COLO668 (cell line): ENCODE data around the gene CASP3.
"Not testable (repeated sequence)": the region's sequence is repeated elsewhere in the genome, so short reads cannot be mapped to it uniquely, and the experiment has no call there.

Experiments used
- DNase-seq: peaks from one replicate; lab custom pipeline; 2025; ENCODE audit not compliant: unreplicated experiment; lab: John Stamatoyannopoulos, UW

Gene CASP3

DNA sequence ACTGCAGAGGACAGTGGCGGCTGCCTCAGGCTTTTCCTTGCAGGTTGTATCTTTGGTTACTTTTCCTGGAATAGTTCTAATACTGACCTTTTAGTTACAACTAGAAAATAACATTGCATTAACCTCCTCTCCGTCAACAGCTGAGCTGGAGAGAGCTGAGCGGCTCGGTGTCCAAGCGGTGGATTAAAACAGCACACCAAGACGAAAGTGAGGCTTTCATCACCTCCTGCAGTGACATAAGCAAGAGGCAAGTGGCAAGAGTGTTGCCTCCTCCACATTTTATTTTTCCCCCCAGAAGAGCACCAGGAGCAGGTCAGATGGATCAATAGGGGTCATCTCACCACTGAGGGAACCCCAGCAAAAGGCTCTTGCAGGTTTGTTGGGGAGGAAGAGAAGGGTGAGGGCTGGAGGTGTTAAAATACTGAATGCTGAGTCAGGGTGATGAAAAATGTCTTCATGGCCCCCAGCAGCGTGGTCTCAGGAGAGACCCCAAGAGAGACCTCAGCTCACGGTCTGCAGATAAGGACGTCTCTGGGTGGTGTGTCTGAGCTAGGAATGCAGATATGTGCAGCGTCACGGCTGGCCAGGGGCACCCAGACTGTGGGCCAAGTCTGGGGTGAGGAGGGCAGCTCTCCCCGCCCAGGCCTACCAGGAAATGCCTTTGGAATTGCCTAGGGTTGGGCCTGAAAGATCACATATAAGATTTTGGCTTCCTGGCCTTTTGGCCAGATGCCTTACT lies 50.3 kb downstream of the CASP3 start:
- no peak for DNase-seq

DNA sequence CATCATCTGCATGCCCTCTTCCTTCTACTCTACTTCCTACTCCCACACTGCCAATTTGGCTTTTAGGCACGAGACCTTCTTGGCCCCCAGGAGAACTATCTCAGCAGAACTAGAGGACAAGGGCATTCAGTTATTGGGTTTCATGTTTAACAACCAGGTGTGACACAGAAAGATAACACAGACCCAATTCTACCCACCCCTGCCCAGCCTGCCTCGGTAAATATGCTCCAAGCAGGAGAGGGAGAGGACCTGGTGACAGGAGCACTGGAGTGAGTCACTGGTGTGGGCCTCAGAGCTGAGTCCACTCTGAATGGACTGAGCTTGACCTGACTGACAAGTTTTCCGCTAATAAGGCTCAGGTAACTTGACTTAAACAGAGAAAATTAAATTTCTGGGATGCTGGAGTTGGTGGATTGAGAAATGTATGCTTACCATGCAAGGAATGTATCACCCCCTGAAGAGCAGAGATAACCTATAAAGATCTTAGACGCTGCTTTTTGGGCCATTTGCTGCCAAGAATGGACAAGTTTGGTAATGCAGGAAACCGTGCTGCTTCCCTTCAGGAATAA lies 52.5 kb downstream of the CASP3 start:
- no peak for DNase-seq

DNA sequence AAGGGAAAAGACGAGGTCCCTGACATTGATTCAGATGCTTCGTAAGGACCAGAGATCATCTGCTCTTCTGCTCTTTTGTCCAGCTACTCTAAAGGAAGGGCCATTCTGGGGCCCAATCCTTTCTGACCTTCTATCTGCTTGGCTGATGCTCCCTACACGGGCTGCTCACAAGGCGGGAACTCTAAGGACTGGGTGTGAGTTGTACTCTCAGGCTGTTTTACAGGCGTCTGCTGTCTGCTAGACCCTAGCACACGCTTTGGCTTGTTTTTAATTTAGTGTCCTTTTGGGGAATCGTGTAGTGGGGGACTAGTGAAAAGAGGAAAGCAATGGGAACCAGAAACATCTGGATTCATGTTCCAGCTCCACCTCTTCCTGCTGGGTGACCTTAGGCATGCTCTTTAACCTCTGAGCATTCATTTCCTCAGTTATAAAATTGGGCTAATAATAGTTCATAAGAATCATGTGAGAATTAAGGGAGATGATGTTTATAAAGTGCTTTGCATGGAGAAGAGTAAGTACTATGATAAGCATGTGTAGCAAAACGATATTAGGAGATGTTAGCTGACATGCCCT lies 53.1 kb downstream of the CASP3 start:
- no peak for DNase-seq

DNA sequence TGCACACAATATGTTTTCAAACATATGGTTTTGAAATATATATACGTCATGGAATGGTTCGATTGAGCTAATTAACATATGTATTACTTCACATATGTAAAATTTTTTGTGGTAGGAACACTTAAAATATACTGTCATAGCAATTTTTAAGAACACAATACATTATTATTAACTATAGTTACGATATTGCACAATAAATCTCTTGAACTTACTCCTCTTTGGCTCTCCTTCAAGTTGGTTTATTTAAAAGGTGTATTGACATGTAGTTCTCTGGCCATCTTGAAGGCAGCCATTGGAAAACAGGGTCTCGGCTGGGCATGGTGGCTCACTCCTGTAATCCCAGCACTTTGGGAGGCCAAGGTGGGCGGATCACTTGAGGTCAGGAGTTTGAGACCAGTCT lies 53.8 kb downstream of the CASP3 start:
- no peak for DNase-seq

DNA sequence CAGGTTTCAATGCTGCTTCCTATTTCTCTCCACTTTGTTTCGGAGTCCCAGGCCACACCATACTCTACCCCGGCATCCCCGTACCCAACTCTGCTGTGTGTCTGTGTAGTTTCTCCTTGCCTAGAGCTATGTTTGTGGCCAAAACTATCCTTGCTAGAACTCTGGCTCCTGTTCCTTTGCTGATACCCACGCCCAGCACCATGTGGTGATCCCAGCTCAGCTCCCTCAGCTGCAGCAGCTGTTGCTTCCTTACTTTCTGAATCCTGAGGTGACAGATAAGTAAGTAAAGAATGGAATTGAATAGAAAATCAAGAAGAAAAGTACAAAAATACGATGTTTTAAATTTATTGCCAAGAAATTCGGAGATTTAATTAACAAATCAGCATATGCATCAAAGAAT lies 55.8 kb downstream of the CASP3 start:
- no peak for DNase-seq

DNA sequence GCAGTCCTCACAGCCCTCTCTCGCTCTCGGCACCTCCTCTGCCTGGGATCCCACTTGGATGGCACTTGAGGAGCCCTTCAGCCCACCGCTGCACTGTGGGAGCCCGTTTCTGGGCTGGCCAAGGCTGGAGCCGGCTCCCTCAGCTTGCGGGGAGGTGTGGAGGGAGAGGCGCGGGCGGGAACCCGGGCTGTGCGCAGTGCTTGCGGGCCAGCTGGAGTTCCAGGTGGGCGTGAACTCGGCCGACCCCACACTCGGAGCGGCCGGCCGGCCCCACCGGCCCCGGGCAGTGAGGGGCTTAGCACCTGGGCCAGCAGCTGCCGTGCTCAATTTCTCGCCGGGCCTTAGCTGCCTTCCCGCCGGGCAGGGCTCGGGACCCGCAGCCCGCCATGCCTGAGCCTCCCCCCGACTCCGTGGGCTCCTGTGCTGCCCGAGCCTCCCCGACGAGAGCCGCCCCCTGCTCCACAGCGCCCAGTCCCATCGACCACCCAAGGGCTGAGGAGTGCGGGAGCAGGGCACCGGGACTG lies 57.4 kb downstream of the CASP3 start:
- not testable (repeated sequence) for DNase-seq

DNA sequence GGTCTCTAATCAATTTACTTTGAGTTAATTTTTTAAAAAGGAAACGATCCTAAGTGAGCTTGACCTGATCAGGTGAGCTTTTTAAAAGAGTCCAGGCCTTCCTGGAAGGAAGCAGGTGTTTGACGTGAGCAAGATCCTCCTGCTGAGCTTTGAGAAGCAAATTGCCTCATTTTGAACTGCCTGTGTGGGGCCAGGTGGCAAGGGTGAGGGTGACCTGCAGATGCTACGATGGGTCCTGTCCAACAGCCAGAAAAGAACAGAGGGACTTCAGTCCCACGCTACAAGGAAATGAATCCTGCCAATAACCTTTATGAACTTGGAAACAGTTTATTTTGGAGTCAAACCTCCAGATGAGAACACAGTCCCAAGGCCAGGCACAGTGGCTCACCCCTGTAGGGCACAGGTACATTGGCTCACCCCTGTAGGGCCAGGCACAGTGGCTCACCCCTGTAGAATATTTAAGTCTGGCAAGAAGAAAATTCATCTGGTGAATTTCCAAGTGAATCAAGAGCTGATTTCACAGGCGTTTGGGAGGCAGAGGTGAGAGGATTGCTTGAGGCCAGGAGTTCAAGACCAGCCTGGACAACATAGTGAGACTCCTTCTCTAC lies 58.1 kb downstream of the CASP3 start:
- no peak for DNase-seq

DNA sequence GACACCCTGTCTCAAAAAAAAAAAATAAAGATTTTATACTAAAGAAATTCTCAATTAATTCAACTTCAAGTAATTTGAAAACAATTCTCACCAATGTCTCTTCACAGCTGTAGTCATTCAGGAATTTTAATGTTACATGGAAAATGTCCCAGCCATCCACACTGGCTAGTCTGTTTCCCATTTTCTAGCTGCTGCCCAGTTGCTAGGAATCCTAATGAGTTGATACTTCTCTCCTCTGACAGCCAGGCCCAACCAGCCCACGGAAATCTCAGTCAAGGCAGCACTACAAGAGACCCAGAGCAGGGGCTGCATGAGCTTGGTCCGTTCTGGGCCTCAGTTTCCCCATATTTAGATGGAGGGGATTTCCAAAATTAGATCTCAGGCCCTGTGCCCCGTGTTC lies 59.1 kb downstream of the CASP3 start:
- DNase-seq = no peak

DNA sequence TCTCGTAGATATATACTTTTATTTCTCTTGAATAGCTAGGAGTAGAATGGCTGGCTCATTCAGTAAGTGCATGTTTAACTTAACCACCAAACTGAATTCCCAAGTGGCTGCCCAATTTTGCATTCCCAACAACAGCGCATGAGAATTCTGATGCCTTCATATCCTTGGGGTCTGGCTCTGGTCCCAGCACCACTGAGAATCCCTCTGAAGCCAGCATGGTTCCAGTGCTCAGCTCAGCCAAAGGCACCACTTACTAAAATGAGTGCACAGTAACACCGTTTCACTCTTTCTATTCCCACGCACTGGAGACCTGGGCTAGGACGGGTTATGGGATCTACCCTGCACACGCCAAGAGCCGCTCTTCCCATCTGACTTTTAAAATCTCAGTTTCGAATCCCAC lies 60.4 kb downstream of the CASP3 start:
- DNase-seq = no peak

DNA sequence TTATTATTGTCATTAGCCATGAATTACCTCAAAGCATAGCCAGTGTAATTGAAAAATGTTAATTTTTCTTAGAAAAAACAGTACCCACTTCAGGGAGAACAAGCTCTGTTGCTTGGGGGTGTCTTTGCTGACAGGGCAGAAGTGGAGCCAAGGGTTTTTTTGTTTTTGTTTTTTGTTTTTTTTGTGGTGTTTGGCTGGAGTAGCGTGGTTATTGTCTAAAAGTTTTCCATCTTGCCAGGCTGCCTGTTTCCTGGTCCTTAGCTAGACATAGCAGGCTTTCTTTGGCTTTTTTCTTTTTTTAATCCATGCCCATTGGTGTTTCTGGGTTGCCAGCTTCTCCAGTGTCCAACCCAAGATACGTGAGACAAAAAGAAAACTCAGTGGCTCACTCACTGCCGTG lies 61.5 kb downstream of the CASP3 start:
- DNase-seq = no peak

DNA sequence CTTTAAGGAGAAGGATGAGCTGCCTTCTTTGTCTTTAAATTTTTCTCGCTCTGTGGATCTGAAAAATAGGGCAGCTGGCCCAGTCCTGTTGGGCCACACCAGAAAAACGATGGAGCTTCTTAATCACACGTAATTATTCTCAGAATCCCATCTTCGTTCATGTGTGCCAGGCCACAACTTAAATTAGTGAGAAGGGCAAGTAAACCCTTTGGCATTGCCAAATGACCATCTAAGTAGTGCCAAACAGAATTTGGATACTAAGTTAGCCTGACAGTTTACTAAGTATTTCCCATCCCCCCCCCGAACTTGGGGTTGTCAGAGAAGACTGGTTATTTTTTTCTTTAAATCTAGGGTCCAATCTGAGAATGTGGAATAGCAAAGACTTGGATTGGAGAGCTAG lies 62.0 kb downstream of the CASP3 start:
- no peak for DNase-seq

DNA sequence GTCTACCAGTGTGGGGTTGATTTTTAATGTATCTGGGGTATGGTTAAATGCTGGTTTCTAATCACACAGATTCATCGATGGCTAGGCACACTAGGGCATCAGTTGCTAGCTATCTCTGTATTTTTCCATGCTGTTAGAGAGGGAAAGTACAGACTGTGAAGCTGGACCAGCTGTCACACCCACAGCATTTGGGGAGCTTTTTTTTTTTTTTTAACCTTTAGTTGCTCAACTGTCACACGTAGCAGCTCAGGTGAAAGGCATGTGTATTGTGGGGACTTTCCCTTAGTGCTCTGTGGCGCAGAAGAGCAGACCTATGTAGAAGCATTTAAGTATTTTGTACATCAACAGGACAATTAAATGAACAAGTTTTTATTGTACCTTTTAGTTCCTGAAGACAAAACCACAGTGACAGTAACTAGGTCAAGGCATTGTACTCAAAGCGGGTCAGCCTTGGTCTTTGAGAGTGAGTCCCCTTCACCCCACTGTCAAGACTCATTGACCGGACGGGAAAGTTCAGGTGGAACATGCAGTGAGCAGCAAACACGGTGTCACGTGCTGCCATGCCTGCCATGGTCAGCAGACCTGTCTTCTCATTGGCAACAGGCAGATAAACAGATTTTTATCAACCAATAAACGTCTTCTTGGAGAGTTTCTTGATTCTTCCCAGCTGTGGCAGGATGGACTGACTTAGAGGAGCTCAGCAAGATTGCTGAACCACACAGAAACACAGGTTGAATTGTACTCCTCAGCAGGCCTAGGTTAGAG lies 65.3 kb downstream of the CASP3 start:
- no peak for DNase-seq
